Measurements from ENCODE around the gene SNX3. TPM values are rescaled to one million over a fixed set of nuclear protein-coding genes. Genes with fewer than 3 reads are reported as not detected.

Gene SNX3
- total RNA-seq, 1 experiment from 2014 or later, result 80.7 TPM

DNA sequence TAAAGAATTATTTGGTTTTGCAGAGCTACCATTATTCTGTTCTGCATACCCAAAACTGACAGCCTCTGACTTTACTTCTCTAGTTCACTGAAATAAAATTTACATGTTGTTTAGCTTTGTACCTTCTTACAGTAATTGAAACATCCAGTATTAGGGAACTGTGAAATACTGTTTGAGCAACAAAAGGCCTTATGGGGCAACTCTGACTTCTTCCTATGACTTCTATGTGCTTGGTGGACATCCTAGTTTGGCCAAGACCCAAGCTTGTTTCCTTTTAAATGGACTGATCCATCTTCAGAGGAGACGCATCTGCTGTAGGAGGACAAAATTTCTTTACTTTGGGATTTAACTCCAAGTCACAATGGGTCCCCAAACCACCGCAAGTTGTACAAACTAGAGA lies 50.3 kb downstream of the SNX3 start:
- Histone ChIP-seq H3K9me3 (ENCODE audit: control insufficient read depth, low read depth, low read length) (no peaks in the 10 kb centered on the region), H3K23me2 (ENCODE audit: insufficient read length, low read depth, low read length, poor library complexity, severe bottlenecking) (no peaks in the 10 kb centered on the region), H4K20me1 (ENCODE audit: control insufficient read depth, insufficient read depth, insufficient read length) (no peaks in the 10 kb centered on the region), H2BK20ac (ENCODE audit: low read depth, low read length, poor library complexity, severe bottlenecking) (no peak overlapping the region), H3K4me1 (ENCODE audit: insufficient read depth, low read length) (no peaks in the 10 kb centered on the region), H4K8ac (replicated peaks; ENCODE audit: insufficient read length, low read depth, low read length) (no peak overlapping the region), H3K23ac (ENCODE audit: insufficient read length, low read depth, low read length) (no peak overlapping the region), H2AFZ (ENCODE audit: low read length) (no peak overlapping the region), H2BK12ac (ENCODE audit: insufficient read length, low read depth, low read length) (no peak overlapping the region), H3K18ac (ENCODE audit: insufficient read length, low read depth, low read length) (no peak overlapping the region), H3K14ac (ENCODE audit: insufficient read depth, low read length) (no peak overlapping the region), H2AK5ac (ENCODE audit: insufficient read length, low read length) (no peak overlapping the region), H3K27ac (ENCODE audit: insufficient read length, low read depth, low read length) (no peak overlapping the region), H4K91ac (ENCODE audit: insufficient read length, low read depth, low read length) (no peak overlapping the region), H3K27me3 (ENCODE audit: insufficient read depth, low read length) (no peaks in the 10 kb centered on the region), H3K79me2 (ENCODE audit: insufficient read depth, low read length) (no peaks in the 10 kb centered on the region), H2BK15ac (ENCODE audit: low read depth, low read length) (no peak overlapping the region), H3K56ac (ENCODE audit: insufficient read length, low read depth, low read length) (no peak overlapping the region), H2BK120ac (ENCODE audit: low read depth, low read length, poor library complexity, severe bottlenecking) (no peak overlapping the region), H3K4ac (ENCODE audit: low read depth, low read length) (no peak overlapping the region), H3K79me1 (ENCODE audit: insufficient read depth, low read depth, low read length, poor library complexity, severe bottlenecking) (no peaks in the 10 kb centered on the region), H3T11ph (ENCODE audit: low read length) (no peak overlapping the region), H3K4me2 (ENCODE audit: insufficient read depth, insufficient read length, low read length) (no peak overlapping the region), H4K5ac (ENCODE audit: insufficient read length, low read depth, low read length) (no peak overlapping the region), H2BK5ac (ENCODE audit: insufficient read length, low read length) (no peak overlapping the region), H3K9ac (ENCODE audit: extremely low read depth, insufficient read length, low read length) (no peak overlapping the region)
- H3K4me3 Mint-ChIP-seq, result no peak overlapping the region
- no CpG with 5 or more reads among the region's 2 CpGs for WGBS (ENCODE audit: extremely low coverage, insufficient read length, low lambda C conversion rate)
- no peaks in the 10 kb centered on the region for H3K27me3 Mint-ChIP-seq (ENCODE audit: low read depth)
- no peak for TF ChIP-seq CTCF (conservative IDR thresholded peaks at IDR 0.05)
- no peaks in the 10 kb centered on the region for H3K9me3 Mint-ChIP-seq
- H3K36me3 Mint-ChIP-seq (ENCODE audit: insufficient read depth in 1 of 3, low read depth in 3 of 3), result peaks cover 0 to 9% (median 6%) of the 10 kb centered on the region in 3 experiments; a peak in 3 of 7 replicates
- no peak overlapping the region for H3K27ac Mint-ChIP-seq
- DNase-seq, result no peak
- H3K4me1 Mint-ChIP-seq, result peaks cover 5 to 7% of the 10 kb centered on the region in 2 experiments; a peak in 3 of 4 replicates

Measured in H9 (cell line).